HTERT RPE-1 (cell line): ENCODE data around the gene RAB1A.

Source experiments
- in situ Hi-C: fragments of 300-500 bp; cut with MboI; formaldehyde crosslinking; loops from 4 replicates; pipeline ENCODE4 v1.14.3; 2020; ENCODE audit warnings: low sequenced_read_pairs

RAB1A gene

DNA sequence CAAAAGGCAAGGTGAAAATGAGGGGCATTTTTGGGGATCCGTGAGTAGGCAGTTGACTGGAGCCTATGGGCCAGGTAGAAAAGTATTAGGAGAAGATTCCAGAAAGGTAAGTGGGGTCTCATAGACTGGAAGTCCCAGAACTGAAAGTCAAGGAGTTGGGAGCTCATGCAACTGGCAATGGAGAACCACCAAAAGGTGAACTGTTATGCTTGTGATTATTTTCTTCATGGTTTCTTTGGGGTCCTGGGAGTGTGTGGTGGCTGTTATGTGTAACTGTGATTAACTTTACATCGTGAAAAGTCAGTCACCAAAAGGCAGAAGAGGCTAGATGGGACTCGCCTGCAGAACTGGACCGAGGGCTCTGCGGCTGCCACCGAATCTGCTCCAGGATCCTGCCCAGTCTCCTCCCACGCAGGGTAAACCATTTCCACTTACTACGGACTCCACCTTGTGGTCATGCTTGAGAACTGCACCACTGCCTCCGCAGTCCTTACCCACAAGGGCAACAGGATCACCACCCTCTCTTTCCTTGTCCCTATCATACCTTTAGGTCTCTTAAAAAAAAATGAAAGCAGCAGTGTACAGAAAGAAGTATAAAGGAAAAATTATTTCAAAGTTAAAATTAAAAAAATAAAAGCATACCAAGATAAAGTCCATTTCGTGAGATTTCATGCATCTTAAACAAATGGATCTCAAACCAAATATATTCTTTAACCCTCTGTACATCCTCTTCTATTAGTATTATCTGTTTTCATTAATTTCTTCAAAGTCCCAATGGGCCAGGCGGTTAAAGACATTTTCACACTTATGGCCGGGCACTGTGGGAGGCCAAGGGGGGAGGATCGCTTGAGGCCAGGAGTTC is 89.3 kb downstream of the RAB1A start:
- in situ Hi-C loops: loop anchor here (25.0 kb wide), 1 partner anchor 128 kb away; no protein-coding TSS in a partner anchor

DNA sequence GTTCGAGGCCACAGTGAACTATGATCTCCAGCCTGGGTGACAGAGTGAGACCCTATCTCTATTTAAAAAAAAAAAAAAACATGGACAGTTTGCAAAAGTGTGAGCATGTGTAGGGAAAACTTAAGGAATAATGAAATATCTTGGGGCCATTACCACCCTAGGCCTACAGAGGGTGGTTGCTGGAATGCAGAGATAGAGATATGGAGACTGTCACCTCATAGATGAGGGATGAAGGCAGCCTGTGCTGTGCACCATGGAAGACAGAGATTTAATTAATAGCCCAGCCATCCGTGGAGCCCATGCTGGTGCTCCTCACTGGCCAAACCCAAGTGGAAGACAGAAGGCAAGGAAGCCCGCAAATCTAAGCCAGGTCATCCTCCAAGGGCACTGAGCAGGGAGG is 90.3 kb downstream of the RAB1A start:
- in situ Hi-C loops: loop anchor here (25.0 kb wide), 1 partner anchor 127 kb away; no protein-coding TSS in a partner anchor

DNA sequence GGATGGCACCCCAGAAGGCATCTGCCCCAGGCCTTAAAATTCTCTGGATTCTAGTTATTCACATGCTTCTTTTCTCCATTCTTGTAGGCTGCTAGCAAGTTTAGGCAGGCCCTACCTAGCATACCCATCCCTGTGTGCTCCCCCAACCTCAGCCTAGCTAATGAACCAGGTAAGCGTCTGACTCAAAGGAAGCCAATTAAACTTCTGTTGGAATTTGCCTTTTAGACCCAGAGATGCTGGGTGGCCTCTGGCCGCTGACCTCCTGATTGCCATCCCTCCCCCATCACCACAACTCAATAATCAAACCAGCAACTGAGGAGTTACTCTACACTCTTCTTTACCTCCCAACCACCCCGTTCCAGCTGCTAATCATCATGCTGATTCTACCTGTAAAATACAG is 92.7 kb downstream of the RAB1A start:
- in situ Hi-C loops: loop anchor here (25.0 kb wide), 1 partner anchor 125 kb away; no protein-coding TSS in a partner anchor
